Neural cell (in vitro differentiated cells): ENCODE measurements around the gene MAPK7. TPM values are rescaled to one million over a fixed set of nuclear protein-coding genes. Genes with fewer than 3 reads are reported as not detected.
A peak's percentile ranks its signal among the peaks of the same experiment; 100 is the strongest.

Source experiments
- H2AFZ ChIP-seq: fragments of 200-600, 300-800 bp; sonication (generic), shearing (Covaris generic); 2 replicates; pipeline ENCODE4 v1.6.0; 2014; ENCODE audit warnings: low read depth, mild to moderate bottlenecking, antibody characterized with exemption, low read length, moderate library complexity
- H3F3A ChIP-seq: fragments of 200-600 bp; shearing (Covaris generic); 2 replicates; pipeline ENCODE4 v1.6.1; 2016; ENCODE audit warnings: mild to moderate bottlenecking, moderate library complexity, mixed read lengths, antibody characterized with exemption, low read length; ENCODE audit not compliant: insufficient read depth, poor library complexity, severe bottlenecking
- H3K27ac ChIP-seq: fragments of 200-600, 300-800 bp; sonication (generic), shearing (Covaris generic); 2 replicates; pipeline ENCODE4 v1.5.1; 2014; ENCODE audit warnings: mild to moderate bottlenecking, low read length, moderate library complexity
- H3K27me3 ChIP-seq: fragments of 300-800, 200-600 bp; sonication (generic), shearing (Covaris generic); 2 replicates; pipeline ENCODE4 v1.6.0; 2014; ENCODE audit warnings: mild to moderate bottlenecking, low read depth, low read length, moderate library complexity; ENCODE audit not compliant: insufficient read depth
- H3K36me3 ChIP-seq: fragments of 300-800, 200-600 bp; sonication (generic), shearing (Covaris generic); 2 replicates; pipeline ENCODE4 v1.5.1; 2014; ENCODE audit warnings: mild to moderate bottlenecking, antibody characterized with exemption, low read length, moderate library complexity; ENCODE audit not compliant: insufficient read depth
- H3K4me2 ChIP-seq: fragments of 300-800, 200-600 bp; sonication (generic), shearing (Covaris generic); 2 replicates; pipeline ENCODE4 v1.6.0; 2014; ENCODE audit warnings: mild to moderate bottlenecking, low read length
- H3K4me3 ChIP-seq: fragments of 300-800, 200-600 bp; sonication (generic), shearing (Covaris generic); 2 replicates; pipeline ENCODE4 v1.5.1; 2014; ENCODE audit warnings: mild to moderate bottlenecking, low read length, moderate library complexity
- H3K79me2 ChIP-seq: fragments of 200-600 bp; shearing (Covaris generic); replicated peaks from 2 replicates; pipeline ENCODE4 v1.6.0; 2014; ENCODE audit warnings: mild to moderate bottlenecking, low read length, moderate library complexity; ENCODE audit not compliant: insufficient read depth
- H3K9ac ChIP-seq: fragments of 300-800, 200-600 bp; sonication (generic), shearing (Covaris generic); 2 replicates; pipeline ENCODE4 v1.6.1; 2016; ENCODE audit warnings: mild to moderate bottlenecking, low read length, mixed read lengths
- H3K9me2 ChIP-seq: fragments of 200-600 bp; shearing (Covaris generic); 2 replicates; pipeline ENCODE4 v1.6.1; 2016; ENCODE audit warnings: mild to moderate bottlenecking, low read length, mixed read lengths; ENCODE audit not compliant: insufficient read depth
- H3K9me3 ChIP-seq: fragments of 200-600, 300-800 bp; sonication (generic), shearing (Covaris generic); 2 replicates; pipeline ENCODE4 v1.6.1; 2016; ENCODE audit warnings: mild to moderate bottlenecking, mixed run types, low read length, moderate library complexity, mixed read lengths
- H4K20me1 ChIP-seq: fragments of 200-600 bp; shearing (Covaris generic); 2 replicates; pipeline ENCODE4 v1.6.1; 2016; ENCODE audit warnings: mild to moderate bottlenecking, mixed run types; ENCODE audit not compliant: insufficient read depth
- CTCF ChIP-seq: fragments of 450-650 bp; IDR thresholded peaks from 2 replicates; pipeline ENCODE4 v1.5.1; 2014; ENCODE audit warnings: antibody characterized with exemption, mild to moderate bottlenecking, moderate library complexity; ENCODE audit not compliant: poor library complexity, severe bottlenecking
- EP300 ChIP-seq: fragments of 450-650 bp; conservative IDR thresholded peaks from 2 replicates; pipeline ENCODE4 v1.6.1; 2014; ENCODE audit warnings: antibody characterized with exemption, mild to moderate bottlenecking, moderate library complexity; ENCODE audit not compliant: poor library complexity, severe bottlenecking
- EZH2 ChIP-seq: fragments of 200-600, 300-800 bp; shearing (Covaris generic), sonication (generic); IDR thresholded peaks from 2 replicates; pipeline ENCODE4 v1.6.1; 2014; ENCODE audit warnings: antibody characterized with exemption, low read length, borderline replicate concordance, mild to moderate bottlenecking; ENCODE audit not compliant: insufficient read depth, poor library complexity, severe bottlenecking
- MXI1 ChIP-seq: fragments of 450-650 bp; conservative IDR thresholded peaks from 2 replicates; pipeline ENCODE4 v1.6.1; 2014; ENCODE audit warnings: antibody characterized with exemption, mild to moderate bottlenecking; ENCODE audit not compliant: poor library complexity, severe bottlenecking
- POLR2AphosphoS5 ChIP-seq: IDR thresholded peaks from 2 replicates; pipeline ENCODE4 v1.6.1; 2012
- RAD21 ChIP-seq: fragments of 450-650 bp; conservative IDR thresholded peaks from 2 replicates; pipeline ENCODE4 v1.6.1; 2014; ENCODE audit warnings: antibody characterized with exemption, mild to moderate bottlenecking, moderate library complexity
- REST ChIP-seq: IDR thresholded peaks from 2 replicates; pipeline ENCODE4 v1.6.1; 2012; ENCODE audit warnings: borderline replicate concordance
- SMC3 ChIP-seq: fragments of 450-650 bp; conservative IDR thresholded peaks from 2 replicates; pipeline ENCODE4 v1.6.1; 2014; ENCODE audit warnings: antibody characterized with exemption, mild to moderate bottlenecking, moderate library complexity; ENCODE audit not compliant: poor library complexity
- TAF1 ChIP-seq: IDR thresholded peaks from 2 replicates; pipeline ENCODE4 v1.6.1; 2012; ENCODE audit warnings: low read depth
- polyA plus RNA-seq: library from polyadenylated mRNA; depleted of rRNA; stranded (reverse); fragments of >200 nt; gene quantifications from 2 replicates; pipeline ENCODE4 v1.2.3, GENCODE V29; 2014

Gene MAPK7
- polyA plus RNA-seq, 1 donor from 2014 or later, result 18.8 TPM

GRCh38 chr17:19363114-19363438 lies 15.2 kb upstream of the MAPK7 start:
- Histone ChIP-seq H3K4me3 (peak overlapping the region; percentile 98), H3K9me3 (no peaks in the 10 kb centered on the region), H3K9me2 (no peaks in the 10 kb centered on the region), H3K79me2 (peaks cover 7% of the 10 kb centered on the region), H3F3A (no peaks in the 10 kb centered on the region), H3K27me3 (no peaks in the 10 kb centered on the region), H3K36me3 (peaks cover 7% of the 10 kb centered on the region), H4K20me1 (no peaks in the 10 kb centered on the region), H3K4me2 (peak overlapping the region; percentile 19), H3K27ac (no peak overlapping the region), H3K9ac (peak overlapping the region; percentile 87), H2AFZ (no peak overlapping the region)
- no peak for TF ChIP-seq SMC3
- TF ChIP-seq MXI1, result no peak
- TF ChIP-seq RAD21, result no peak
- no peak for TF ChIP-seq CTCF
- no peak for TF ChIP-seq TAF1
- no peak for TF ChIP-seq POLR2AphosphoS5
- no peak for TF ChIP-seq EP300
- TF ChIP-seq EZH2, result no peak
- TF ChIP-seq REST, result no peak

GRCh38 chr17:19363460-19364035 lies 14.8 kb upstream of the MAPK7 start:
- Histone ChIP-seq H2AFZ (no peak overlapping the region), H3K27me3 (no peaks in the 10 kb centered on the region), H3K36me3 (peaks cover 7% of the 10 kb centered on the region), H3K4me2 (no peak overlapping the region), H3K9ac (no peak overlapping the region), H3K9me3 (no peaks in the 10 kb centered on the region), H3F3A (no peaks in the 10 kb centered on the region), H4K20me1 (no peaks in the 10 kb centered on the region), H3K27ac (no peak overlapping the region), H3K4me3 (no peak overlapping the region), H3K79me2 (peaks cover 7% of the 10 kb centered on the region), H3K9me2 (no peaks in the 10 kb centered on the region)
- no peak for TF ChIP-seq POLR2AphosphoS5
- TF ChIP-seq EZH2, result no peak
- no peak for TF ChIP-seq RAD21
- no peak for TF ChIP-seq CTCF
- TF ChIP-seq REST, result no peak
- TF ChIP-seq SMC3, result no peak
- TF ChIP-seq MXI1, result no peak
- no peak for TF ChIP-seq EP300
- no peak for TF ChIP-seq TAF1
